ENCODE results near the gene THY1.
"Not testable (repeated sequence)": the region's sequence is repeated elsewhere in the genome, so short reads cannot be mapped to it uniquely, and the experiment has no call there.

The THY1 gene

GRCh38 chr11:119445850-119446249 lies 22.9 kb upstream of the THY1 start:
- no peak for DNase-seq (ENCODE audit: low read depth, low spot score)

GRCh38 chr11:119445379-119445778 lies 22.4 kb upstream of the THY1 start:
- DNase-seq (ENCODE audit: low read depth, low spot score): no peak

GRCh38 chr11:119441898-119442243 lies 18.9 kb upstream of the THY1 start:
- DNase-seq (ENCODE audit: low read depth, low spot score): no peak

GRCh38 chr11:119438599-119438998 lies 15.6 kb upstream of the THY1 start:
- DNase-seq (ENCODE audit: low read depth, low spot score): no peak

DNA sequence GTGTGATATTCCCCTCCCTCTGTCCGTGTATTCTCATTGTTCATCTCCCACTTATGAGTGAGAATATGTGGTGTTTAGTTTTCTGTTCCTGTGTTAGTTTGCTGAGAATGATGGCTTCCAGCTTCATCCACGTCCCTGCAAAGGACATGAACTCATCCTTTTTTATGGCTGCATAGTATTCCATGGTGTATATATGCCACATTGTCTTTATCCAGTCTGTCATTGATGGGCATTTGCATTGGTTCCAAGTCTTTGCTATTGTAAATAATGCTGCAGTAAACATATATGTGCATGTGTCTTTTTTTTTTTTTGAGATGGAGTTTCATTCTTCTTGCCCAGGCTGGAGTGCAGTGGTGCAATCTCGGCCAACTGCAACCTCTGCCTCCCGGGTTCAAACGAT lies 14.5 kb upstream of the THY1 start:
- not testable (repeated sequence) for DNase-seq (ENCODE audit: low read depth, low spot score)

DNA sequence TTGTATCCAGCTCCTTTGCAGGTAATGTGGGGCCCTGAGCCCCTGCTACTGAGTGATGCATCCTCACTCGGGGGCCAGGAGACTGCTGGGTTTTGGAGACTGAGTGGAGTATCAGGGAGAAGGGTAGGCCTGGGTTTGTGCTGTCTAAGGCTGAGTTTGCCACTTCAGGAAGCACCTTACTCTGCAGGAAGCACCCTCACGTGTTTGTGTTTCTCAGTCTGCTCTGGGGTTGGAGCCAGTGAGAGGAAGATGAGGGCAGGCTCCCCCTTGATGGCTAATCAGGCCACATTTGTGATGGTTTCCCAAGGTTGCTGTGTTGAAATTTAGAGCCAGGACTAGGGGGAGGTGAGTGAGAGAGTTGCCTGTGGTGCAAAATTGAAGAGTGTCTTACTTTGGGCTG lies 13.7 kb upstream of the THY1 start:
- no peak for DNase-seq (ENCODE audit: low read depth, low spot score)

DNA sequence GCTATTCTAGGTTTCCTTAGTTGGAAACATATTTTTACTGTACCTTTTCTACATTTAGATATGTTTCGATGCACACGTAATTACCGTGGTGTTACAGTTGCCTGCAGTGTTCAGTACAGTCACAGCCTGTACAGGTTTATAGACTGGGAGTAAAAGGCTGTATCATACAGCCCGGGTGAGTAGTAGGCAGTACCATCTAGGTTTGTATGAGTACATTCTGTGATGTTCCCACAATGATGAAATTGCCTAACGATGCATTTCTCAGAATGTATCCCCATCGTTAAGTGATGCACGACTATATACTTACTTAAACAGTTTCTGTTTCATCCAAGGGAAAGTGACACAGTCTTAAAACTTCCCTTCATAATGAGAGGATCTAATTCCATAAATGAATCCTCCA lies 13.1 kb upstream of the THY1 start:
- DNase-seq (ENCODE audit: low read depth, low spot score): no peak

GRCh38 chr11:119434591-119435330 lies 11.8 kb upstream of the THY1 start:
- no peak for DNase-seq (ENCODE audit: low read depth, low spot score)

DNA sequence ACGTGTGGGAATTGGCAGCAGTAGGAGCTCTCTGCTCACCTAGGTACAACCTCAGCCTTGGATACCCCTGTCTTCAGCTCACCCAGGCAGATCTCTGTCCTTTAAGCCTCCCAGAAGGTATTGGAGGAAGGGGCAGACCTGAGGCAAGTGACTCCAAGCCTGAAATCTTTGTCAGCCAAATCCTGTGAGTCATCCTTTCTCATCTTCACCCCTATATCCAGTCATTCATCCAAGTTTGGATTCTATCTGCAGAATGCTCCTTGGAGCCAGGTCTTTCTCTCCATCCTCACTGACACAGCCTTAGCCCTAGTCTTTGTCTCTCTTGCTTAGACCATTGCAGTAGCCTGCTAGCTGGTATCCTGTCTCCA lies 10.4 kb upstream of the THY1 start:
- DNase-seq (ENCODE audit: low read depth, low spot score): no peak

GRCh38 chr11:119432484-119433357 lies 9.7 kb upstream of the THY1 start:
- DNase-seq (ENCODE audit: low read depth, low spot score): no peak

GRCh38 chr11:119431523-119431922 lies 8.6 kb upstream of the THY1 start:
- no peak for DNase-seq (ENCODE audit: low read depth, low spot score)

- no peak for DNase-seq (ENCODE audit: low read depth, low spot score)
Measured at GRCh38 chr11:119427279-119427678, 4.3 kb upstream of the THY1 start.

GRCh38 chr11:119426142-119426541 lies 3.2 kb upstream of the THY1 start:
- no peak for DNase-seq (ENCODE audit: low read depth, low spot score)

DNA sequence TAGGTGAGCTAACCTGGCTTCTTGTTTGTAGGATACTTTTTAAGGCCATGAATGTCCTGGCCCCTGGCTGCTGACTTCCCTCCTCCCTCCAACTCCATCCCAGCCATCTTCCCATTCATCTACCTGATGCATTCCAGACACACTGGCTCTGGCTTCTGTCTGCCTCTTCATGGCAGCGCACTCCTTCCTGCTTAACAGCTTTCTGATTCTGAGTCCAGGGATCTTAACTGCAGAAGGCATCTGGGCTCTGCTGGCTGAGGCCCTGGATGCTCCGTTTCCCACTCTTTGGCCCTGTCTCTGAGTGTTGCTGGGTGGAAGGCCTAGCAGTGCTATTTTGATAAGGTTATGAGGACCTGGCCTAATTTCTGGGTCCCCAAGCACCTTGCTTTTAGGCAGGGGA lies 1.8 kb upstream of the THY1 start:
- DNase-seq (ENCODE audit: low read depth, low spot score): no peak

GRCh38 chr11:119424276-119424675 lies 1.3 kb upstream of the THY1 start:
- no peak for DNase-seq (ENCODE audit: low read depth, low spot score)

DNA sequence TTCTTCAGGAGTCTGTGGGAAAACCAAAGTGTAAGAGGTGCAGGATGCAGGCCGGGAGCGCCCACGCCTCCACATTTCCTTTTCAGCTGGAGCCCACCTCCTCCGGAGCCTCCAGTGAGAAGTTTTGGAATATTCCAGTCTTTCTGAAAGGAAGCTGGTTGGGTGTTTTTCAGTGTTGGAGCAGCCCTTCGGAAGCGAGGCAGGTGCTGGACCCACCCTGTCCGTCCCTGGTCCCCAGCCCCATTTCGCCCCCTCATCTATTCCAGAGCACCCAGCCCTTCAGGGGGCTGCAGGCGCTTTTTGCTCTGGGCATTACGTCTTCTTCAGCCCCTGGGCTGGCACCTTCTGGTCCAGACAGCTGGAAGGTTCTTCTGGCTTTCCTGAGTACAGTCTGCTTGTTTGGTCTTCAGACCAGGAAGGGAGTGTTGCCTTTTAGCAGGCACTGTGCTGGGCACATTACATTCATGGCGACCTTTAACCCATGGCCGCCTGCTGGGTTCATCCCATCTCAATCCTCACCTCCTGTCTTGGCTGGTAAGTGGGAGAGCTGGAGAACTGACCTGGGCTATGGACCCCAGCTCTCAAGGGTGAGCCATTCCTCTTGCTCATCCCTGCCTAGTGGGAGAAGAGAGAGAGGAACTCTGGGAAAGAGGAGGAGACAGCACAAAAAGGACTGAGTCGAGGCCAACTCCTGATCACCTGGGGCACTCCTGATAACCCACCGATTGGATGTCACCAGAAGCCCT lies 710 bp upstream of the THY1 start:
- no peak for DNase-seq (ENCODE audit: low read depth, low spot score)

DNA sequence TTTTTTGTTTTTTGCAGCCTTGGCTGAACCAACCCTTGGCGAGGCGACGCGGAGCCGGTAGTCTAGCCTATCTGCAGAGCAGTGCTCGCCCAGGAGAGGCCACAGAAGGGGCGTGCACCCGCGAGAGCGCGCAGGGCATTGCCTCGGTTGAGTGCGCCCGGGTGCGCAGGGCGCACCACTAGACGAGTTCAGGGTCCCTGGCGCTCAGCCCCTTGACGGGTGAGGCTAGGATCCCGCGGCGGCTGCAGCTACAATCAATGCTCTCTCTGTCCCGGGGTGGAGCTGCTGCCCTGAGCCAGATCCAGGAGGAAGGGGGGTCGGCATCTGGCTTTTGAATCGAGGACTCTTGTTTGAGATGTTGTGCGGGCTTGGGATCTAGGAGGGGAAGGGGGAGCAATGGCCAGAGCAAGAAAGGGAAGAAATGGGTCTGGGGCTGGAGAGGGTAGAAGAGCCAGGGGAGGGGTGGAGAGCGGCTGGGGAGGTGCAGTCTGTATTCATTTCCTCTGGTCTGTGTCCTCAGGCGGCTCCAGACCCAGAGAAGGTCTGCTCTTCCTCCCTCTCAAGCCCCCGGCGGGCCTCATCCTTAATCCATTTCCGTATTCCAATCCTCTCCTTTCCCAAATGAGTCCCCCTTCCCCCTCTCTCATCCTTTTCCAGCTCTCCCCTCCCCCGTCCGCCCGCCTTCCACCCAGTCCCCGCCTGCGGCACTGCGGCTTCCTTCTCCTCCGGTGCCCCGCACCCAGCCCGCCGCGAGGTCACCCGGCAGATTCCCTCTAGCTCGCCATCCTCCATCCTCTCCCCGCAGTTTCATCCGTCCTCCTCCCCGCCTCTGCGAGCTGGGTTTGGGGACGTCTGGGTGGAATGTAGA lies 797 bp downstream of the THY1 start:
- DNase-seq (ENCODE audit: low read depth, low spot score): no peak

DNA sequence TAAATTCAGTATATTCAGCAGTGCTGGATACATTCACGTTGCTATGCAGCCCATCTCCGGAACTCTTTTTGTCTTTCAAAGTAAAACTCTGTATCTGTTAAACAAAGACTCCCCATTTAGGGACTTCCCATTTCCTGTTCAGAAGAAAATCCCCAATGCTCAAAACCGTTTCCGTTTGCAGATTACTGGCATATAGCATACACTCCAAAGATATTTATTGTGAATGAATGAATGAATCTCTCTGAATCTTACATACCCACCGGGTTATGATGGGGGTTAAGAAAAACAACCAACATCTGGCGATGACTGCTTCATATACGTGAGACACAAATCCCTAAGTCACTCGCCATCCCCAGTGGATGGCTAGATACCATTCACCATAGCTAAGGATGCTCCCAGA lies 1.6 kb downstream of the THY1 start:
- DNase-seq (ENCODE audit: low read depth, low spot score): no peak

DNA sequence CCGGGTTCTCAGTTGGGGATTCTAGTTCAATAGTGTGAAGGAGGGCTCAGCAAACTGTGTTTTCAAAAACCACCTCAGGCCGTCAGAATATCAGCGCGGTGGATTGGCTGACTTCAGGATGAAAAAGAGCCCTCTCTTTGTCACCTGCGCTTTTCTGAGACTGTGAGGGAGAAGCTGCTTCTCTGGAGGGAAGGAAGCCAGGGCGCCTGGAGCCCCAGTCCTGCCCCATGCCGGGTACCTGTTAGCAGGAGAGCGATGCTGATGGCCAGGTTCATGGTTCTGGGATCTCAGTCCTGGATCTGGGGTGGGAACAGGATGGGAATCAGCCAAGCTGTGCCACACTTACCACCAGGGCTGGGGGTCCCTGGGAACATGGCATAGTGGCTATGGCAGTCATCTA lies 2.3 kb downstream of the THY1 start:
- no peak for DNase-seq (ENCODE audit: low read depth, low spot score)

DNA sequence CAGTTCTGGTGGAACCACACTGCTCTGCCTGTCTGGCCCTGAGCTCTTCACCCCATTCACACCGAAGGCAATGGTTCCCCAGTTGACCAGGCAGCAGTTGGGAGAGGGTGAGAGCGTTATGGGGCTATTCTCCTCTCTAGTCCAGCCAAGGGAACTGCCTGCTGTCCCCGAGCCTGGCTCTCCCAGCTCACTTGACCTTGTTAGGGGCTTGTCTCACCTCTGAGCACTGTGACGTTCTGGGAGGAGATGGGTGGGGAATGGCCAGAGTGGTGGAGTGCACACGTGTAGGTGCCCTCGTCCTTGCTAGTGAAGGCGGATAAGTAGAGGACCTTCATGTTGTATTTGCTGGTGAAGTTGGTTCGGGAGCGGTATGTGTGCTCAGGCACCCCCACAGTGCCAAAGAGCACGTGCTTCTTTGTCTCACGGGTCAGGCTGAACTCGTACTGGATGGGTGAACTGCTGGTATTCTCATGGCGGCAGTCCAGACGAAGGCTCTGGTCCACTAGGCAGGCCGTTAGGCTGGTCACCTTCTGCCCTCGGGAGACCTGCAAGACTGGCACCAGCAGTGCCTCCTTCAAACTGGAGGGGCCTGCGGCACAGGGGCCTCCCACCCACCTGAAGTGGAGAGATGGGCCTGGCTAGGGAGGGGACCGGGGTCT lies 3.0 kb downstream of the THY1 start:
- DNase-seq (ENCODE audit: low read depth, low spot score): no peak

- DNase-seq (ENCODE audit: low read depth, low spot score): no peak
Measured at GRCh38 chr11:119419246-119419645, 3.7 kb downstream of the THY1 start.
